SHP77 (cell line): ENCODE data around the gene RPL19.

Experiments used
- DNase-seq, 2 experiments: peaks; one replicate each; lab custom pipeline; 2025; lab: John Stamatoyannopoulos, UW

The RPL19 gene

DNA sequence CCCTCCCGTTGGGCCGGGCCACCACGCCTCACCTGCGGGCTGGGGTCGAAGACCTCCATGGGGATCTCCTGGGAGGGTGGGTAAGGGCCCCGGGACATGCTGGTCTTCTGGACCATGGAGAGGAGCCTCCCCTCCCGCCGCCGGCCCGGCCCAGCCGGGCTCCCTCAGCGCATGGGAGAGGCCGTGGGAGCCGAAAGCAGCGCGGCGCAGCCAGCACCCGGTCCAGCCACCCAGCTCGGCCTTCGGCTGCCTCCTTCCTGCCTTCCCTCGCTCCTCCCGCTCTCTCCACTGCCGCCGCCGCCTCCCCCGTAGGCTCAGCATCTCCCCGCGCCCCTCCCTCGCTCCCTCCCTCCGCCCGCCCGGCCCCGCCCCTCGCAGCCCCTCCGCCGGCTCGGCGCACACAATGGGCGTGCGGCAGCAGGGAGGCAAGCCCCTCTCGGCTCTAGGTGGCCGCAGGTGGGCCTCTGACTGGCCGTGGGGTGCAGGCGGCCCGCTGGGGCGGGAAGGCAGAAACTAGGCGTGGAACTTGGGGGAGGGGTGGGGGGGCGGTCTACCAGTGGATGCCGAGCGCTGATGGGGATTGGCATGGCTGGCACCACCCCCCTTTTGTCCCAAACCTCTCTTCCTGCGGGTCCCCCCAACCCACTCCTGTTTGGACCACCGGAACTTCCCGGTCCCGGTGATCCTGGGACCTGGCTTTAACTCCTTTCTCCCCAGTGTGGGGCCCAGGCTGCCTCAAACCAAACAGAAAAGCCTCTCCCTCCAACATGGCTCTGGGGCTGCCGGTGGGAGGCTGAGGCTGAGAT is 2.5 kb upstream of the RPL19 start, which contains the start of gene CACNB1:
Gene CACNB1 (minus strand): TSS at position 290 of the 806 bp plus-strand sequence. CDS start 174 bp downstream, at position 116.
- DNase-seq = peak; percentile 68 to 84

- no peak for DNase-seq
These were observed 1.9 kb upstream of the RPL19 start for GRCh38 chr17:39198186-39198566.

GRCh38 chr17:39199820-39200069 is 338 bp upstream of the RPL19 start:
- DNase-seq = peak; percentile 91 to 94

- DNase-seq = no peak
These were observed 951 bp downstream of the RPL19 start for GRCh38 chr17:39200957-39201510.

- DNase-seq = no peak
These were observed 4.2 kb downstream of the RPL19 start for GRCh38 chr17:39204245-39204644.

GRCh38 chr17:39205112-39205526 is 5.0 kb downstream of the RPL19 start:
- DNase-seq = no peak

DNA sequence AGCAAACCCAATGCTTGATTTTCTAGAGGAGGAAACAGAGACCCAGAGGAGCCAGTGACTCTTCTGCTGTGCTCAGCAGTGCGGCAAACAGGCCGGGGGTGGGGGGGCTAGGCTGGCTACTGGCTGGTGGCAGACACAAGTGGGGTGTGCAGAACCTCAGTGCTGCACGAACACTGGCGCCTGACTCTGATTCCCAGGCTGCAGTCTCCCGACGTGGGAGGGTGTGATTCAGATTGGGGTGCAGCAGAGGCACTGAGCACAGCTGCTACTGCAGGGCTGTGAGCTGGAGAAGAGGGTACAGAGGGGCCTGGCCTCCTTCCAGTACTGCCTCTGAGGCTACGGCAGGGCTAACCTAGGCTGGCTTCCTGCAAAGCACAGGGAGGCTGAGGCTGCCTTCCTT is 8.1 kb downstream of the RPL19 start:
- DNase-seq = no peak

GRCh38 chr17:39208893-39209292 is 8.8 kb downstream of the RPL19 start:
- peak; percentile 36 to 66 for DNase-seq

DNA sequence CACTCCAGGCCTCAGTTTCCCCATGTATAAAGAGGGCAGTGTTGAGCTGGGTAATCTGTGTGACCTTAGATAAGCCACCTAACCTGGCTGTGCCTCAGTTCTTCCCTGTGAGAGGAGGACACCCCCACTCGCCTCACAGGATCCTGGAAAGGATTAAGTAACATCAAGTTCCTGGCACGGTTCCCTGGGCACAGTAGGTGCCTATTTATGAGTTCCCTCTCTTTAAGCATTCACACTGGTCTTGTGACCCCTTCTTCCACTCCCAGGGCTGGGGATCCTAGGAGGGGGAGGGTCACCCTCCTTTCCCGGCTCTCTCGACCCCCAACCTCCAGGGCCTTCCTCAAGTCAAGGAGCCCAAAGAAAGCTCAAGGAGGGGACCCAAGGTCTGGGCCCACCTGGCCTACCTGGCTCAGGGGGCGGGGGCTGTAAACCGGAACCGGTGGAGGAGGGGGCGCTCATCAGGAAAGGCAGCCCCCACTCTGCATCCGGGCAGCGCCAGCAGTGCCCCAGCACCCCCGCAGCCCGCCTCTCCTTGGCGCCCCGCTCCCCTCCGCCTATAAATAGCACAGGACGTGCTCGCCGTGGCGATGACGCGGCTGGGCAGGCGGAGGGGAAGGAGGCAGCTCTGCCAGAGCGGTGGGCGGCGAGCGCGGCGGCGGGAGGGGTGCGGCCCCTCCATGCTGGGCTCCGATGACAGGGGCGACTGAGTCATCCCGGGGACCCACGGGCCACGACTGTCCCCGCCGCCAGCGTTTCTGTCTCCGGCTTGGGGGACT is 9.4 kb downstream of the RPL19 start:
- DNase-seq = peak in 1 of 2 experiments; percentile 26

- DNase-seq = no peak
These were observed 10.0 kb downstream of the RPL19 start for GRCh38 chr17:39210093-39210434.

- DNase-seq = no peak
These were observed 12.2 kb downstream of the RPL19 start for GRCh38 chr17:39212195-39212810.

DNA sequence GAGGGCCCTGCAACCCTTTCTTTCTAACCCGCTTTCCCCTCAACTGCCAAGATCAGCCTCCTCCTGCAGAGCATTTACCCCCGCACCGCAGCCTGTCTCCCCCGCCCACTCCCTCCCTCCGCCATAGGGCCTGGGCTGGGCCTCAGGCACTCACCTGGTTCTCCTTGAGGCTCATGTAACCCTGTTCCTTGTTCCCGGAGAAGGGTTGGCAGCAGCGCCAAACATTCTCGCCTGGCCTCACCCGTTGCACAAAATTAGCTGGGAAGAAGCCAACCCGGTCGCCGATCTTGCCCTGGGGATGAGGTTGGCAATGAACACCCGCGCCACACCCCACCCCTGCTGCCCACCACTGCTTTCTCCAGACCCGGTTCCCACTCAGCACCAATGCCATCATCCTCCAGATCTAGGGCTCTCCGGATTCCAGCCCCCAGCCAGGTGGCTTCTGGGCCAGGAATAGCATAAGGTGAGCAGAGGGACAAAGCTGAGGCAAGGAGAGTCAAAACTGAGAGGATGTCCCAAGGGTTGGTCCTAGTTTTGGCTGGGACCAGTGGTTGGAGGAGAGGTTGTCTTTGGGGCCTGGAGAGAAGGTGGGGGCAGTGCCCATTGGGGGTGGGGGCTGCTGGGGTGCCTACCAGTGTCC is 12.9 kb downstream of the RPL19 start:
- no peak for DNase-seq

DNA sequence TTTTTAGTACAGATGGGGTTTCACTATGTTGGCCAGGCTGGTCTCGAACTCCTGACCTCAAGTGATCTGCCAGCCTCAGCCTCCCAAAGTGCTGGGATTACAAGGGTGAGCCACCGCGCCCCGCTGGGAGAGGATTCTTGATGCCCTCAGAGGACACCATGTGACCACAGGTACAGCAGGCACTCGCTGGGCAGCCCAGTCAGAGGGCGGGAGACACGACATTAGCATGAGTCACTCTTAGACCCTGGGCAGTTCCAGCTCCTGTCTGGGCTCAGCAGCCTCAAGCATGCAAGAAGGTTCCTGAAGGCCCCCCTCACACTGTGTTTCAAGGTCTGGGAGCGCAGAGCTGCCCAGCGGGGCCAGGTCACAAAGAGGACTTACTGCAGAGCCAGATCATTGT is 13.8 kb downstream of the RPL19 start:
- DNase-seq = no peak

DNA sequence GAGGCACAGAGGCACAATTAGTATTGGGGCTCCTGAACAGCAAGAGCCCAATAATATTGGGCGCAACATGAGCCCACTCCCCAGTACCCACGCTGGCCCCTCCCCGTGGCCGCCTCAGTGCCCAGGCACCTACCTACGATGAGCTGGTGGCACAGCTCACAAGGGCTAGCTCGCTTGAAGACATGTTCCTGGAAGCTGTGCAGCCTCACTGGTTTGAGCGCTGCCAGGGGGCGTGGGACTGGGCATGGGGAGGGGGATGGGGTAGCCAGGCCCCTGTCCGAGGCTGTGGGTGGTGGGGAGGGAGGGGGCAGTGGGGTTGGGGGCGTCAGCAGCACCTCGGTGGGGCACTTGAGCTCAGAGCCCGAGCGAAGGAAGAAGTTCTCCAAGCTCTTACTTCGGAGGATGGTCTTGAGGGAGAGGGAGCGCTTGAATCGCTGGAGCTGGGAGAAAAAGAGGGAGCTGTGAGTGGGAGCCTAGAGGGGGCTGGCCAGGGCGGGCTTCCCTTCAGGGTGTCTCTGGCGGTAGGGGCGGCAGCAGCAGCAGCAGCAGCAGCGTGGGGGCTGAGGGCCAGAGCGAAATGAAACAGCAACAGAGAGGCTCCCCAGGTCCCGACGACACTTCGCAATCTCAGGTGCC is 17.8 kb downstream of the RPL19 start:
- DNase-seq = no peak

- DNase-seq = no peak
These were observed 18.8 kb downstream of the RPL19 start for GRCh38 chr17:39218906-39219305.

DNA sequence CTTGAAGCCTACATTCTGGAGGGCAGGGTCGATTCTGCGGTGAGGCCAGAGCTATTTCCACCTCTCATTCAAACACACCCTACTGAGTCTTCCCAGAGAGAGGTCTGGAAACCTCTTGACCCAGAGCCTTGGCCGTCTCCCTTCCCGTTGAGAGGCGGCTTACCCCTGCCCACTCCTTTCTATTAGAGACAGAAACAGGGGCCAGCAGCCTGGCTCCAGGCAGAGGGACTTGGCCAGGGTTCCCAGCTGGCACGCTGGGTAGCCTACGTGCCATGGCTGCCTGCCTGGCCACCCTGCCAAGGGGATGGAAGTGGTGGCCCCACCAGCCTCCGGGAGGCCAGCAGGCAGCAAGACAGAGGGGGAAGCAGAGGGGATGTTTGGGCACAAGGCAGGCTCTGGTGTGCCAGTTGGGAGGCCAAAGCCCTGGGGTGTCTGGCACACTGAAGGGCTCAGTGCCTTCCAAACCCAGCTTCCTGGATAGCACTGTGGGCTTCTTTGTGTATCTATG is 19.6 kb downstream of the RPL19 start:
- no peak for DNase-seq

DNA sequence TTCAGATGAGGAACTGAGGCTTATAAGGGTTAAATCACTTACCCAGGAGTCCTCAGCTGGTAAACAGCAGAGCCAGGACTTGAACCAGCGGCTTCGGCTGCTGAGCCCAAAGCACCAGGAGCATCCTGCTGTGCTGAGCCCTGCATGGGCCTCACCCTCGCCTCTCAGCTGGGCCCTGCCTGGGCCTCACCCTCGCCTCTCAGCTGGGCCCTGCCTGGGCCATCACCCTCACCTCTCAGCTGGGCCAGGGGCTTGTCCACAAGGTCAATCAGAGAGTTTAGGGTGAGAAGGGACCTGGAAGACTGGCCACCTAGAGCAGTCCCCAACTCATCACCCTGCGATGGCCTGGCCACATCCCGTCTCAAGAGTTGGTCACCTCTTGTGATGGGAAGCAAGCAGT is 21.5 kb downstream of the RPL19 start:
- DNase-seq = no peak

- no peak for DNase-seq
These were observed 22.1 kb downstream of the RPL19 start for GRCh38 chr17:39222151-39222550.

- DNase-seq = no peak
These were observed 23.1 kb downstream of the RPL19 start for GRCh38 chr17:39222866-39223834.
